RWPE2 (cell line): ENCODE results near the gene MTERF4.
"Not testable (repeated sequence)": the region's sequence is repeated elsewhere in the genome, so short reads cannot be mapped to it uniquely, and the experiment has no call there.

ENCODE experiments used
- ATAC-seq: fragments of 200-7000 bp; cut with Tn5 transposase; 3 replicates; pipeline ENCODE4 v1.9.1; 2021; ENCODE audit warnings: low read depth
- DNase-seq: peaks from one replicate; pipeline ENCODE4 v3.0.0-alpha.2; 2020; ENCODE audit warnings: low spot score
- H3K27ac ChIP-seq: fragments of 450-650 bp; 2 replicates; pipeline ENCODE4 v1.5.1; 2017; ENCODE audit warnings: mild to moderate bottlenecking; ENCODE audit not compliant: poor library complexity, severe bottlenecking
- H3K27me3 ChIP-seq: fragments of 250-450 bp; sonication (Bioruptor Pico); 2 replicates; pipeline ENCODE4 v1.5.1; 2021; ENCODE audit warnings: mild to moderate bottlenecking, moderate library complexity; ENCODE audit not compliant: insufficient read depth, poor library complexity, severe bottlenecking
- H3K36me3 ChIP-seq: fragments of 250-450 bp; sonication (Bioruptor Pico); 2 replicates; pipeline ENCODE4 v1.5.1; 2020; ENCODE audit warnings: low read depth, mild to moderate bottlenecking, moderate library complexity
- H3K4me1 ChIP-seq: fragments of 250-450 bp; sonication (Bioruptor Pico); 2 replicates; pipeline ENCODE4 v1.5.1; 2021; ENCODE audit warnings: mild to moderate bottlenecking, moderate library complexity; ENCODE audit not compliant: insufficient read depth, poor library complexity, severe bottlenecking
- H3K4me3 ChIP-seq: fragments of 250-450 bp; sonication (Bioruptor Pico); 2 replicates; pipeline ENCODE4 v1.5.1; 2021; ENCODE audit warnings: mild to moderate bottlenecking, moderate library complexity; ENCODE audit not compliant: severe bottlenecking
- H3K9me3 ChIP-seq: fragments of 250-450 bp; sonication (Bioruptor Pico); 2 replicates; pipeline ENCODE4 v1.5.1; 2021; ENCODE audit warnings: mild to moderate bottlenecking, moderate library complexity; ENCODE audit not compliant: severe bottlenecking
- TF ChIP-seq, protein P1 (sequence below): fragments of 450-650 bp; IDR thresholded peaks from one replicate; pipeline ENCODE4 v1.5.1; 2017; ENCODE audit warnings: mild to moderate bottlenecking, moderate library complexity; ENCODE audit not compliant: poor library complexity, severe bottlenecking

The MTERF4 gene

DNA sequence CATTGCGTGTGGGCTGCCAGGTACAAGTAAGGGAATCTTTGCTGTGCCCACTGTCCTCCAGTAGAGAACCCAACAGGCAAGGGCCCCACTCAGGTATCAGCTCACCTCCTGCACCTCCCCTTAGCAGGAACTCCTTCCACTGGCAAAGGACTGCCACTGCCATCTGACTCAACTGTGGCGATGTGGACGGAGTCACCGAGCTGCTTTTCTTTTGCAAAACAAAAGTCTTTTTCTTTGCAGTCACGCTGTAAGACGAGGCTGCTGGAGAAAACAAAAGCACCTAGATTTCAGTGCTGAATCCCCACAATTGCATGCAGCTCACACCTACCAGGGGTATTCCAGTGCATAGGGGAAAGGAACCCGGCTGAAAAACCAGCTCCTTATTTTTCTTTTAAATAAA, 7.9 kb downstream of the MTERF4 start:
- Histone ChIP-seq H3K4me3 (no peak overlapping the region), H3K36me3 (peaks cover 74% of the 10 kb centered on the region), H3K27me3 (no peaks in the 10 kb centered on the region), H3K27ac (no peak overlapping the region), H3K4me1 (no peaks in the 10 kb centered on the region), H3K9me3 (no peaks in the 10 kb centered on the region)
- TF ChIP-seq, protein P1, sequence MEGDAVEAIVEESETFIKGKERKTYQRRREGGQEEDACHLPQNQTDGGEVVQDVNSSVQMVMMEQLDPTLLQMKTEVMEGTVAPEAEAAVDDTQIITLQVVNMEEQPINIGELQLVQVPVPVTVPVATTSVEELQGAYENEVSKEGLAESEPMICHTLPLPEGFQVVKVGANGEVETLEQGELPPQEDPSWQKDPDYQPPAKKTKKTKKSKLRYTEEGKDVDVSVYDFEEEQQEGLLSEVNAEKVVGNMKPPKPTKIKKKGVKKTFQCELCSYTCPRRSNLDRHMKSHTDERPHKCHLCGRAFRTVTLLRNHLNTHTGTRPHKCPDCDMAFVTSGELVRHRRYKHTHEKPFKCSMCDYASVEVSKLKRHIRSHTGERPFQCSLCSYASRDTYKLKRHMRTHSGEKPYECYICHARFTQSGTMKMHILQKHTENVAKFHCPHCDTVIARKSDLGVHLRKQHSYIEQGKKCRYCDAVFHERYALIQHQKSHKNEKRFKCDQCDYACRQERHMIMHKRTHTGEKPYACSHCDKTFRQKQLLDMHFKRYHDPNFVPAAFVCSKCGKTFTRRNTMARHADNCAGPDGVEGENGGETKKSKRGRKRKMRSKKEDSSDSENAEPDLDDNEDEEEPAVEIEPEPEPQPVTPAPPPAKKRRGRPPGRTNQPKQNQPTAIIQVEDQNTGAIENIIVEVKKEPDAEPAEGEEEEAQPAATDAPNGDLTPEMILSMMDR, result no peak
- DNase-seq (no peak), ATAC-seq (no peak)

DNA sequence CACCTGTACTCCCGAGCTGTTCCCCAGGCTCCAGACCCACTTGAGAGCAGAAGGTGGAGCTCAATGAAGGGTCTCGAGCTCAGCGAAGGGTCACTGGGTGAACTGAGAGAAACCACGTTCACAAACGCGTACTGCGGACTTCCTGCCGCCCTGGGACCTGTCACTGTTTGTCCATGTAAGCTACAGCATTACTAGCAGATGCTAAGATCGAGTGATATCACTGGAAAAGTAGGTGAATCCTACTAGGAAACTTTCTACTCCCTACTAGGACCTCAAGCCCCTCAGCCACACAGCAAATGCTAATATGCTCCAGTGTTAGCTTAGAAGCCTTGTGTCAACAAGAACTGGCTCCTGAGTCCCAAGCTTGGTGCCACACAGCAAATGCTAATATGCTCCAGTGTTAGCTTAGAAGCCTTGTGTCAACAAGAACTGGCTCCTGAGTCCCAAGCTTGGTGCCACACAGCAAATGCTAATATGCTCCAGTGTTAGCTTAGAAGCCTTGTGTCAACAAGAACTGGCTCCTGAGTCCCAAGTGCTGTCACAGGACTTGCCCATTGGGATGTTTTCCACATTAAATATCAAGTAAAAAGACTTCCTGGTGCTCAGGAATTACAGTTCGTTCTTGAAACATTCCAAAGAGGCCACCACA, 8.8 kb downstream of the MTERF4 start:
- not testable (repeated sequence) for DNase-seq, H3K27me3 ChIP-seq, H3K27ac ChIP-seq, H3K9me3 ChIP-seq, H3K4me3 ChIP-seq, H3K4me1 ChIP-seq, ATAC-seq
- H3K36me3 ChIP-seq, result peaks cover 74% of the 10 kb centered on the region

DNA sequence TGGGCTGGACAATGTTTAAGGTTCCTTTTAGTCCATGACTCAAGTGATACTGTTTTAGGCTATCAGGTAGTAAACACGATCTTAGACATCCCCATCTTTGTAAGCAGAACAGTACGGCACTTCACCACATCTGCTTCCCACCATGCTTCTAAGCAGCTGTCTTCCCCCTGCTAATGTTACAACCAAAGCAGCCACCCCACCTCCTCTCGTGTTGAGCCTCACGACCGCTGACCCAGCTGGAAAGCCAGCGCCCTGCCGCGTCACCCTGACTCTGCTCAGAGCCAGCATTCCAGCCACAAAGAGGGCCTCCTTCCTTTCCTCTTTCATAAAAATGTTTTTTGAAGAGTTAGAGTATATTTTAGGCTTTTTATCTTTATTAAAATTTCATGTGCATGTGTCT, 9.4 kb downstream of the MTERF4 start:
- Histone ChIP-seq H3K4me3 (no peak overlapping the region), H3K9me3 (no peaks in the 10 kb centered on the region), H3K27ac (no peak overlapping the region), H3K27me3 (no peaks in the 10 kb centered on the region), H3K36me3 (peaks cover 74% of the 10 kb centered on the region), H3K4me1 (no peaks in the 10 kb centered on the region)
- TF ChIP-seq, protein P1, result no peak
- no peak for ATAC-seq
- DNase-seq, result no peak

DNA sequence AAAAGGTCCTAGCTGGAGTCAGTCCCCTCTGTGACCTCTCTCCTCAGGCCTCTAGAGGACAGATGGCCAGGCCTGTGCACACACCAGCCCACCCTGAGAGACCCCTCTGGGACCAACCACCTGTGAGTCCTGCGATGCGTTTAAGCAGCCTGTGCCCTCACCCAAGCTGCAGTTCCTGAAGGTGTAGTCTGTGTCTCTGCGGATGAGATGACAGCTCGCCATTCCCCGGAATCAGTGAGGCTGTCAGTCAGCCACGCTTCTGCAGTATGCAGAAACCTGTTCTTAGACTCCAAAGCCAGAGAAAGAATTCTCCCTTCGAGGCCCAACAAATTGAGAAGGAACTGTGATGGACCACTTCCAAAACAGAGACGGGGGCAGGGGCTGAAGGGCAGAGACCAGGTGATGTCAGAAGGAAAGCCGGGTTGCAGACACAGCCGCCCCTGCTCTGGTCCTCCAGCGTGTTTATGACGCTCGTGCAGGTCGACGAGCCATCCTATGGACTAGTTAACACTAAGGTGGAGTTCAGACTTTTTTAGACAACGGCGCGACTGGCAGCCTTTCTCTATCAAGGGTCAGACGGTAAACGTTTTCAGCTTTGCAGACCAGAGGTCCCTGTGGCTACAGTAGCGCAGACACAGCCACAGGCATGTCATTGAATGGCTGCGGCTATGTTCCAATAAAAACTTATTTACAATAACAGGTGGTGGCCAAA, 10.2 kb downstream of the MTERF4 start:
- H3K4me1 ChIP-seq, result no peaks in the 10 kb centered on the region
- peaks cover 70% of the 10 kb centered on the region for H3K36me3 ChIP-seq
- H3K9me3 ChIP-seq, result no peaks in the 10 kb centered on the region
- H3K27me3 ChIP-seq, result no peaks in the 10 kb centered on the region
- H3K27ac ChIP-seq, result no peak overlapping the region
- DNase-seq (no peak), ATAC-seq (no peak)
- TF ChIP-seq, protein P1, result no peak
- no peak overlapping the region for H3K4me3 ChIP-seq

DNA sequence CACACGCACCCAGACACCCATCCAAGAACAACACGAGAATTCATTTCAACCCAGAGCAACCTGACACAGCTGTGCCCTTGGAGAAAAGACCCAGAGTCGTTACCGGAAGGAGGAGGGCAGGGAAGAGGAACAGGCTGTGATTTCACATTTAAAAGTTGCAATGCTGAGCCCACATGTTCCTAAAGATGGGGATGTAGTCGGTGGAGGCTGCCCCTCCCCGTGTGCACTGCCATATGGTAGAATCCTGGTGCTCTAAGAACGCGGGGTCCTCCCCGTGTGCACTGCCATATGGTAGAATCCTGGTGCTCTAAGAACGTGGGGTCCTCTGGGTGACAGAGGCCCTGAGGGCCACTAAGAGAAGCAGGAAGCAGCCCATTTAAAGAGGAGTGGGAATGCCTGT, 10.9 kb downstream of the MTERF4 start:
- ATAC-seq, result no peak
- Histone ChIP-seq H3K4me3 (no peak overlapping the region), H3K36me3 (peaks cover 70% of the 10 kb centered on the region), H3K4me1 (no peaks in the 10 kb centered on the region), H3K9me3 (no peaks in the 10 kb centered on the region), H3K27ac (no peak overlapping the region), H3K27me3 (no peaks in the 10 kb centered on the region)
- DNase-seq, result no peak
- TF ChIP-seq, protein P1, result no peak
